Spinal cord (tissue), 10 donors: ENCODE measurements around the gene USP35. TPM values are rescaled to one million over a fixed set of nuclear protein-coding genes. Genes with fewer than 3 reads are reported as not detected.
"Not testable (repeated sequence)": the region's sequence is repeated elsewhere in the genome, so short reads cannot be mapped to it uniquely, and the experiment has no call there.

Experiments used
- DNase-seq, 6 donors: peaks; one replicate each; pipeline versions ENCODE4 v3.0.0 to v3.0.0-alpha.2; 2013 to 2015; ENCODE audit warnings: low spot score in 6 of 6, low read depth in 4 of 6
- H3K27ac ChIP-seq: one replicate; pipeline ENCODE4 v1.5.1; 2013; ENCODE audit warnings: low read depth, low read length, control low read depth
- H3K27me3 ChIP-seq: one replicate; pipeline ENCODE4 v1.6.1; 2013; ENCODE audit warnings: low read length; ENCODE audit not compliant: control insufficient read depth, insufficient read depth
- H3K36me3 ChIP-seq: one replicate; pipeline ENCODE4 v1.6.1; 2013; ENCODE audit warnings: low read length; ENCODE audit not compliant: control insufficient read depth, insufficient read depth
- H3K4me1 ChIP-seq: one replicate; pipeline ENCODE4 v1.6.1; 2013; ENCODE audit warnings: low read length; ENCODE audit not compliant: control insufficient read depth, insufficient read depth
- H3K4me3 ChIP-seq: one replicate; pipeline ENCODE4 v1.5.1; 2013; ENCODE audit warnings: low read depth, low read length, control low read depth
- H3K9me3 ChIP-seq: one replicate; pipeline ENCODE4 v1.6.1; 2013; ENCODE audit warnings: low read length; ENCODE audit not compliant: control insufficient read depth, insufficient read depth
- WGBS: methylation state at CpG from one replicate; pipeline ENCODE4 v1.1.5; 2013; ENCODE audit warnings: missing lambda C conversion rate; ENCODE audit not compliant: insufficient coverage; 5-methylcytosine and 5-hydroxymethylcytosine counted together
- polyA plus RNA-seq, 2 donors: library from polyadenylated mRNA; unstranded; fragments of 120-200 nt; gene quantifications; one replicate each; pipeline ENCODE4 v1.2.1, GENCODE V29; 2013; ENCODE audit not compliant: insufficient read length in 2 of 2
- total RNA-seq, 2 donors: library from RNA; depleted of rRNA in 1 of 2; stranded (reverse); fragments of 120-200 nt in 1 of 2; fragments of >200 nt in 1 of 2; gene quantifications; one replicate each; pipeline versions ENCODE4 v1.2.3 to v1.2.4, GENCODE V29; 2013 to 2014
- donor health status: healthy.

The USP35 gene
- total and polyA plus RNA-seq, 4 donors, result 7.4 to 14.6 (median 11.2) TPM

GRCh38 chr11:78168539-78169477, 19.9 kb upstream of the USP35 start:
- Histone ChIP-seq H3K4me3 (no peak overlapping the region), H3K36me3 (peaks cover 27% of the 10 kb centered on the region), H3K27me3 (no peaks in the 10 kb centered on the region), H3K9me3 (no peaks in the 10 kb centered on the region), H3K27ac (peak overlapping the region; percentile 89), H3K4me1 (peaks cover 13% of the 10 kb centered on the region)
- WGBS, result 72% methylated on average over 13 of the region's 17 CpGs
- DNase-seq, result peak in 3 of 6 donors; percentile 7 to 69 (median 22)

GRCh38 chr11:78170413-78170812, 18.3 kb upstream of the USP35 start:
- Histone ChIP-seq H3K4me1 (peaks cover 13% of the 10 kb centered on the region), H3K27ac (no peak overlapping the region), H3K4me3 (no peak overlapping the region), H3K9me3 (no peaks in the 10 kb centered on the region), H3K27me3 (no peaks in the 10 kb centered on the region), H3K36me3 (peaks cover 33% of the 10 kb centered on the region)
- DNase-seq, result no peak
- WGBS, result 96% methylated on average over 11 of the region's 11 CpGs

- Histone ChIP-seq H3K4me3 (no peak overlapping the region), H3K9me3 (no peaks in the 10 kb centered on the region), H3K36me3 (peaks cover 33% of the 10 kb centered on the region), H3K4me1 (peaks cover 13% of the 10 kb centered on the region), H3K27ac (no peak overlapping the region), H3K27me3 (no peaks in the 10 kb centered on the region)
- DNase-seq, result no peak
- 93% methylated on average over 4 of the region's 7 CpGs for WGBS
Observed at GRCh38 chr11:78170874-78171549, 17.7 kb upstream of the USP35 start.

GRCh38 chr11:78171951-78172350, 16.8 kb upstream of the USP35 start:
- Histone ChIP-seq H3K27me3 (no peaks in the 10 kb centered on the region), H3K9me3 (no peaks in the 10 kb centered on the region), H3K4me1 (peaks cover 13% of the 10 kb centered on the region), H3K4me3 (no peak overlapping the region), H3K36me3 (peaks cover 36% of the 10 kb centered on the region), H3K27ac (no peak overlapping the region)
- 93% methylated on average over 3 of the region's 6 CpGs for WGBS
- no peak for DNase-seq

GRCh38 chr11:78175862-78176261, 12.9 kb upstream of the USP35 start:
- DNase-seq, H3K27ac ChIP-seq, H3K4me3 ChIP-seq, H3K9me3 ChIP-seq, H3K4me1 ChIP-seq, H3K27me3 ChIP-seq: not testable (repeated sequence)
- 100% methylated on average over 1 of the region's 3 CpGs for WGBS
- peaks cover 35% of the 10 kb centered on the region for H3K36me3 ChIP-seq

- no peak overlapping the region for H3K27ac ChIP-seq
- no peak overlapping the region for H3K4me3 ChIP-seq
- no peak for DNase-seq
- no peaks in the 10 kb centered on the region for H3K9me3 ChIP-seq
- no peaks in the 10 kb centered on the region for H3K27me3 ChIP-seq
- no peaks in the 10 kb centered on the region for H3K4me1 ChIP-seq
- WGBS, result 88% methylated on average over 2 of the region's 10 CpGs
- peaks cover 32% of the 10 kb centered on the region for H3K36me3 ChIP-seq
Observed at GRCh38 chr11:78176605-78177141, 12.0 kb upstream of the USP35 start.

GRCh38 chr11:78177216-78177615, 11.5 kb upstream of the USP35 start:
- H3K4me3 ChIP-seq, result no peak overlapping the region
- H3K4me1 ChIP-seq, result no peaks in the 10 kb centered on the region
- DNase-seq, result no peak
- WGBS, result 97% methylated on average over 7 of the region's 7 CpGs
- no peaks in the 10 kb centered on the region for H3K9me3 ChIP-seq
- no peak overlapping the region for H3K27ac ChIP-seq
- H3K36me3 ChIP-seq, result peaks cover 26% of the 10 kb centered on the region
- H3K27me3 ChIP-seq, result no peaks in the 10 kb centered on the region

GRCh38 chr11:78179459-78180071, 9.2 kb upstream of the USP35 start:
- H3K9me3 ChIP-seq, result no peaks in the 10 kb centered on the region
- peaks cover 11% of the 10 kb centered on the region for H3K36me3 ChIP-seq
- H3K27me3 ChIP-seq, result no peaks in the 10 kb centered on the region
- 88% methylated on average over 6 of the region's 7 CpGs for WGBS
- no peaks in the 10 kb centered on the region for H3K4me1 ChIP-seq
- DNase-seq, result no peak
- no peak overlapping the region for H3K4me3 ChIP-seq
- no peak overlapping the region for H3K27ac ChIP-seq

- no CpG with 5 or more reads among the region's 4 CpGs for WGBS
- Histone ChIP-seq H3K27me3 (no peaks in the 10 kb centered on the region), H3K4me1 (no peaks in the 10 kb centered on the region), H3K36me3 (peaks cover 11% of the 10 kb centered on the region), H3K4me3 (no peak overlapping the region), H3K9me3 (no peaks in the 10 kb centered on the region), H3K27ac (no peak overlapping the region)
- DNase-seq, result no peak
Observed at GRCh38 chr11:78180751-78181150, 8.0 kb upstream of the USP35 start.
